GM12864 (cell line): ENCODE results near the gene AK8.

Experiments
- DNase-seq: peaks from one replicate; pipeline ENCODE4 v3.0.0-alpha.2; 2011; ENCODE audit warnings: low read depth
- H3K4me3 ChIP-seq: 2 replicates; pipeline ENCODE4 v1.5.1; 2011; ENCODE audit warnings: mild to moderate bottlenecking, low read depth, low read length, control low read depth
- CTCF ChIP-seq: IDR thresholded peaks from 2 replicates; pipeline ENCODE4 v1.5.1; 2011; ENCODE audit warnings: low read depth, mild to moderate bottlenecking, moderate library complexity, low read length, control low read depth, inconsistent platforms; ENCODE audit errors: missing control alignments

The AK8 gene

GRCh38 chr9:132793606-132794580 is 84.2 kb downstream of the AK8 start:
- TF ChIP-seq CTCF = no peak
- no peak for DNase-seq
- H3K4me3 ChIP-seq = no peak overlapping the region

- TF ChIP-seq CTCF = no peak
- DNase-seq = no peak
- no peak overlapping the region for H3K4me3 ChIP-seq
These were observed 85.5 kb downstream of the AK8 start for GRCh38 chr9:132792547-132792946.

GRCh38 chr9:132791699-132792240 is 86.3 kb downstream of the AK8 start:
- DNase-seq = no peak
- H3K4me3 ChIP-seq = no peak overlapping the region
- TF ChIP-seq CTCF = no peak

- TF ChIP-seq CTCF = no peak
- H3K4me3 ChIP-seq = no peak overlapping the region
- no peak for DNase-seq
These were observed 88.4 kb downstream of the AK8 start for GRCh38 chr9:132789719-132790118.

GRCh38 chr9:132788378-132788777 is 89.7 kb downstream of the AK8 start:
- no peak for DNase-seq
- no peak for TF ChIP-seq CTCF
- no peak overlapping the region for H3K4me3 ChIP-seq

- TF ChIP-seq CTCF = no peak
- H3K4me3 ChIP-seq = no peak overlapping the region
- DNase-seq = no peak
These were observed 90.3 kb downstream of the AK8 start for GRCh38 chr9:132787748-132788159.
